Stimulated activated CD8-positive, alpha-beta memory T cell treated with anti-CD3 and anti-CD28 coated beads, Interleukin-12 subunit alpha, Interleukin-12 subunit beta, amount 100 ng/mL, for 24 hours (primary cell): Measurements from ENCODE around the gene TTC5.
"Not testable (repeated sequence)": the region's sequence is repeated elsewhere in the genome, so short reads cannot be mapped to it uniquely, and the experiment has no call there.

Source experiments
- DNase-seq: peaks from one replicate; pipeline ENCODE4 v3.0.0-alpha.2; 2020; ENCODE audit errors: extremely low read depth

Gene TTC5

DNA sequence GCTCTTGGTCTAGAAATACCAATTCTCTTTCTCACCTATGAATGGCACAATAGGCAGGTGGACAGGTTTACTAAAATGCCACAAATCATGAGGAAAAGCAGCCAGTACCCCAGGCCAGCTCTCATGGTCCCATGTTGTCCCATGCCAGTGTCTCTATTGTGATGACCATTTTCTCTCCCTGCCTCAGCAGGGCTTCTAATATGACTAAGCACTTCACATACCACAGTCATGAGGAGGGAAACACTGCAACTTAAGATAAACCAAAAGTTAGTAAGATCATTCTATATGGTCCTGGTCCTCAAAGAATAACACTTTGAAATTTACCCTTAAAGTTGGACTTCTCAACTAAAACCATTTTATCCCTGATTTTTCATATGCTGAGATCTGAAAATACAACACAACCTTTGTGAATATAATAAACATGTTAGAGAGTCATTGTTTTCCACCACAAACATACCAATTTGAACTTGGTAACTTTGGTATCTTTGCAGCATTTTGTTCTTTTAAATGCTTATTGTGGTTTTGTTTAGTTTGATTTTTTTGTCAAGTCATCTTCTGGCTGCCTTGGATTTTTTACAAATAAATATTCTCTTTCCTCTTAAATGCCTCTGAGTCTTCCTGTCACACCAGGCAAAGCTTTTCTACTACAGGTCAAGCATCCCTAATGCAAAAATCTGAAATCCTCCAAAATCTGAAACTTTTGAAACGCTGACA, 3.6 kb downstream of the TTC5 start:
- DNase-seq = no peak

DNA sequence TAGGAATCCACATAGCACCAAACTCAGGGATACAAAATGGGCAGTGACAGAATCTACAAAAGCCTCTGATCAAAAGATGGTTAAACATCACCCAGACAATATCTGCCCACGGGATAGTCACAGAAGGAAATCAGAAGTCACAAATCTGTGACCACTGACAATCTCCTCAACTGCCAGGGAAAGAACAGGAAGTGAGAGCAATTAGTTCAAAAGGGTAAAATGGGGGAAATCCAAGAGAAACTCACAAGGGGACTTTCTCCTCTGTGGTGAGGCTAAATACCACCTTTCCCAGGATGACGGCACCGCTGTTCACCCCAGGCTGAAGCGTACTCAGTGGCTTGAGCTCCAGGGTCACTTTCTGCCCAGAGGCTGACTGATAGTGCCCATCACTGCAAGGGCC, 10.7 kb downstream of the TTC5 start:
- DNase-seq = no peak

DNA sequence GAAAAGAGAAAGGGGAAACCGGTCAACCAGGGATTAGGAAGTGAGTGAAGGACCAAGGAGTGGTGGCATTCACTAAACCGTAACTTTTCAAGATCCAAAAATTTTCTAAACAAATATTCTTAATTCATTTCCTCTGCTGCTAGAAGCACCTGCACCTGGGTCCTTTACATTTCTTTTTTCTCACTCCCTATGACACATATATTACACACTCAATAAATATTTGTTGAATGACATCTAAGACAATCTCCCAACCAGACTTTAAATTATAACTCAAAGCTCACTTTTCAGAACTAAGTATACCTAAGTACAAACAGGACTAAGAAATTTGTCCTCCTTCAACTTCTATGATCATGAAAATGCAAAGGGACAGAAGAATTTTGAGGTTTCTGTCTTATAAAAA, 11.1 kb downstream of the TTC5 start:
- no peak for DNase-seq

DNA sequence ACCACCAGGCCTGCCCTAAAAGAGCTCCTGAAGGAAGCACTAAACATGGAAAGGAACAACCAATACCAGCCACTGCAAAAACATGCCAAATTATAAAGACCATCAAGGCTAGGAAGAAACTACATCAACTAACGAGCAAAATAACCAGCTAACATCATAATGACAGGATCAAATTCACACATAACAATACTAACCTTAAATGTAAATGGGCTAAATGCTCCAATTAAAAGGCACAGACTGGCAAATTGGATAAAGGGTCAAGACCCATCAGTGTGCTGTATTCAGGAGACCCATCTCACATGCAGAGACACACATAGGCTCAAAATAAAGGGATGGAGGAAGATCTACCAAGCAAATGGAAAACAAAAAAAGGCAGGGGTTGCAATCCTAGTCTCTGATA, 23.8 kb downstream of the TTC5 start:
- not testable (repeated sequence) for DNase-seq

DNA sequence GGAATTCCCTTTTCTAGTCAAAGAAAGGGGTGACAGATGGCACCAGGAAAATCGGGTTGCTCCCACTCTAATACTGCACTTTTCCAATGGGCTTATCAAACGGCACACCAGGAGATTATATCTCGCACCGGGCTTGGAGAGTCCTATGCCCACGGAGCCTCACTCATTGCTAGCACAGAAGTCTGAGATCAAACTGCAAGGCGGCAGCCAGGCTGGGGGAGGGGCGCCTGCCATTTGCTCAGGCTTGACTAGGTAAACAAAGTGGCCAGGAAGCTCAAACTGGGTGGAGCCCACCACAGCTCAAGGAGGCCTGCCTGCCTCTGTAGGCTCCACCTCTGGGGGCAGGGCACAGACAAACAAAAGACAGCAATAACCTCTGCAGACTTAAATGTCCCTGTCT, 25.5 kb downstream of the TTC5 start:
- DNase-seq = not testable (repeated sequence)

DNA sequence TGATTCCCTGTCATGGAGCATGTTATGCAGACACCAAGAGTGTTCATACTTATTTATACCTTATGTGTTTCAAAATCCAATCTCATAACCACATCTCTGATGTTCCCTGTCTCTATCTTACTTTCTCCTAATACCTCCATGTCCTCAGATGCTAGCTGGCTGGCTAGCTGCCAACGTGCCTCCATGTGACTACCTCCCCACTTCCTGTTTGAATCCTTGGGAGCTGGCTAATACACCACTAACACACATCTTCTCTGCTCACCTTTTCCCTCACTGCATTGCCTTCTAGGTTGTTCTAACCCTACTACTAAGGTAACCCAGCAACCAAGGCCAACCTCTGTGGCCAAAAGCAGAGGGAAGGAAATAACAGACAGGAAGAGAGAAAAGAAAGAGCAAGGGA, 27.3 kb downstream of the TTC5 start:
- DNase-seq = no peak

DNA sequence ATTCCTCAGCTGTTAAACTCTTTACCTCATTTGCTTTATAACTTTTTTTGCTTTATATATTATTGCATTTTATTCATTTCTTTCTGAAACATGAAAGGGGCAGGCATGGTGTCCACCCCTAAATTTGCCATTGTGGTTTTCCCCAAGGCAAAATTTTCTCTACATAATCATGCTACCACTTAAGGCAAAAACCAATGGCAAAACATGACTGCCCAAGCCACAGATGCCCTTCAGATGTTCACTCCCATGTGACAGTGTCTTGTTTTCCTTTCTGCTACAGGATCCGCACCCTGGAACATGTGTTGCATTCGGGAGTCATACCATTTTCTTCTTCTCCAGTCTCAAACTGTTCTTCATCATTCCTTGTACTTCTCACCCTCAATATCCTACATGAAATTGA, 28.3 kb downstream of the TTC5 start:
- DNase-seq = no peak

DNA sequence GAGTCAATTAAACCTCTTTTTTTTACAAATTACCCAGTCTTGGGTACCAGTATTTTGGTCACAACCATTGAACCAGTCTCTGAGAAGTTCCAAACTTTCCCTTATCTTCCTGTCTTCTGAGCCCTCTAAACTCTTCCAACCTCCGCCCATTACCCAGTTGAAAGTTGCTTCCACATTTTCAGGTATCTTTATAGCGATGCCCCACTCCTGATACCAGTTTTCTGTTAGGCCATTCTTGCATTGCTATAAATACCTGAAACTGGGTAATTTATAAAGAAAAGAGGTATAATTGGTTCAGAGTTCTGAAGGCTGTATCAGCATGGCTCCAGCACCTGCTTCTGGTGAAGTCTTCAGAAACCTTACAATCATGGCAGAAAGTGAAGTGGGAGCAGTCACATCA, 31.7 kb downstream of the TTC5 start:
- no peak for DNase-seq

DNA sequence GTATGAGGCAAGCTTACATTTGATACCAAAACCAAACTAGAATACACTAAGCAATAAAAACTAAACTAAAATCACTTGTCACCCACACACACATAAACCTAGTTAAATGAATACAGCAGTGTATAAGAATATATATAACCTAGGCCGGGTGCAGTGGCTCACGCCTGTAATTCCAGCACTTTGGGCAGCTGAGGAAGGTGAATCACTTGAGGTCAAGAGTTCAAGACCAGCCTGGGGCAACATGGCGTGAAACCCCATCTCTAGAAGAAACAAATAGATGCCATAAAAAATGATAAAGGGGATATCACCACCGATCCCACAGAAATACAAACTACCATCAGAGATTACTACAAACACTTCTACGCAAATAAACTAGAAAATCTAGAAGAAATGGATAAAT, 41.4 kb downstream of the TTC5 start:
- DNase-seq = not testable (repeated sequence)

DNA sequence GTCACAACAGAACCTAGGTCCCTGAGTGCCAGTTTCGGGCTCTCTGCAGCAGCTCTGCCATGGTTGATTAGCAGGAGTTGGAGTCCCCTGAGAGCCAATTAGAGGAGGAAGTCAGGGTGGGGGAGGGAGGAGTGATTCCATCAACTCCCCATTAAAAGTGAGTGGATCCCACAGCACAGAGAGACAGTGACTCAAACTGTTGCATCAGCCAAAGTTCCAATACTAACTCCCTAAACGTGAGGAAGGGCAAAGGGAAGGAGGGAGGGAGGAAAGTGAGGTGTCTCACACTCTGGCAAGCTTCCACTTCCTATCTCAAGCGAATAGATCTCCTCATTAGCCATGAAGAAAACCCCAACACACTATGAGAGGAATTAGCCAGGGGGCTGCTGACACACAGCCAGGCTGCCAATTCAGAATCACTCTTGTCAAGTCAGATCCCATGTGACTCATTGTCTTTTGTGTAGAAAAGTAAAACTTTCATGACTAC, 43.1 kb downstream of the TTC5 start:
- DNase-seq = no peak

DNA sequence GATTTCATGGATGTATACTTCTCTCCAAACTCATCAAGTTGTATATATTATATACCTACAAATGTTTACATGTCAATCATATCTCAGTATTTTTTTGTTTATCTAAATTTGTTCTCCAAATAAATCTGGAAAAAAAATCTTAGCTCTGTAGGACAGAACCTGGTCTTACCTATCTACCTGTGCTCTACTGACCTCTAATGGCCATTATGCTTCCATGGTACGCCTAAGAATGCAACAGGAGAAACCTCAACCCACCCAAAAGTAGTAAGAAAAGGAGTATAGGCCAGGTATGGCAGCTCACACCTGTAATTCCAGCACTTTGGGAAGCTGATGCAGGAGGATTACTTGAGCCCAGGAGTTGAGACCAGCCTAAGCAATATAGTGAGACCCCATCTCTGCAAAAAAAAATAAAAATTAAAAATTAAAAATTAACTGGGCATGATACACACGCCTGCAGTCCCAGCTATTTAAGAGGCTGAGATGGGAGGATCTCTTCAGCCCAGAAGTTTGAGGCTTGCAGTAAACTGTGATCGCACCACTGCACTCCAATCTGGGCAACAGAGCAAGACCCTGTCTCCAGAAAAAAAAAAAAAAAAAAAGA, 58.0 kb downstream of the TTC5 start:
- DNase-seq = no peak
